ENCODE results near the gene DOCK9. TPM values are rescaled to one million over a fixed set of nuclear protein-coding genes. Genes with fewer than 3 reads are reported as not detected.

Gene DOCK9
- total RNA-seq, 1 experiment from 2014 or later, result 4.5 TPM

DNA sequence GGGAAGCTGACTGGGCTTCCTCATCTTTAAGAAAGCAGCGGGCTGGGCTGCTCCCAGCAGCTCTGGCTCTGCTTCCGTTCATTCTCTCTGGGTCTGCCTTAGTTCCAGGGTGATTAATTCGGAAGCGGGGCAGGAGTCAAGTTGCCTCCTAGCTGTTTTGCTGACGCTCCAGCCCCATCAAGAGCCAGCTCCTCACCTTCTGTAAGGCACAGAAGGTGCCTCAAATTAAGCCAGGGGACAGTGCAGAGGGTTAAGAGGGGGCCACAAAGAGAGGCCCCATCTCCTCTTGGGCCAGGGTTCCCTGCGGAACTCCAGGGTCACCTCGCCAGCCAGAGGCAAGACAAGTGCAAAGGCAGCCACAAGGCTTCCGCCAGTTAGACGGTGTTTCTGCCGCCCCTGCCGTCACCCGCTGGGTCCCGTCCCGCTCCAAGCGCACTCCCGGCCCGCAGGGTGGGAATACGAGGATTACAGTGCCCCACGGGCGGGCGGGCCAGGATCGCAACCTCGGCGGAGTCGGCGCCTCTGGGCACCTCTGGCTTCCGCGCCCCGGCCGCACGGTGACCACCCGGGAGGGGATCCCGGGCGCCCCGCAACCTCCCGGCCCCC lies 225.9 kb downstream of the DOCK9 start:
- DNase-seq (ENCODE audit: low spot score), result peak; percentile 13
- ChIA-PET CTCF (no interaction called here), POLR2A (ENCODE audit: low non-redundant PET) (no interaction called here)
- peaks cover 42% of the 10 kb centered on the region for H3K27me3 ChIP-seq (replicated peaks; ENCODE audit: insufficient read depth, low read depth, low read length, poor library complexity)
- intact Hi-C loops (cut with micrococcal nuclease; ENCODE audit: unreplicated experiment), result no loop called here
- no peaks in the 10 kb centered on the region for H3K36me3 ChIP-seq (ENCODE audit: insufficient read depth, low read length, poor library complexity, severe bottlenecking)
- peak overlapping the region; percentile 32 for H3K4me3 ChIP-seq (ENCODE audit: low read depth, low read length, poor library complexity, severe bottlenecking)
- peak; percentile 88 for TF ChIP-seq EZH2 (IDR thresholded peaks at IDR 0.05; ENCODE audit: borderline replicate concordance, low read depth, low read length, poor library complexity, severe bottlenecking)
- TF ChIP-seq, protein P1, sequence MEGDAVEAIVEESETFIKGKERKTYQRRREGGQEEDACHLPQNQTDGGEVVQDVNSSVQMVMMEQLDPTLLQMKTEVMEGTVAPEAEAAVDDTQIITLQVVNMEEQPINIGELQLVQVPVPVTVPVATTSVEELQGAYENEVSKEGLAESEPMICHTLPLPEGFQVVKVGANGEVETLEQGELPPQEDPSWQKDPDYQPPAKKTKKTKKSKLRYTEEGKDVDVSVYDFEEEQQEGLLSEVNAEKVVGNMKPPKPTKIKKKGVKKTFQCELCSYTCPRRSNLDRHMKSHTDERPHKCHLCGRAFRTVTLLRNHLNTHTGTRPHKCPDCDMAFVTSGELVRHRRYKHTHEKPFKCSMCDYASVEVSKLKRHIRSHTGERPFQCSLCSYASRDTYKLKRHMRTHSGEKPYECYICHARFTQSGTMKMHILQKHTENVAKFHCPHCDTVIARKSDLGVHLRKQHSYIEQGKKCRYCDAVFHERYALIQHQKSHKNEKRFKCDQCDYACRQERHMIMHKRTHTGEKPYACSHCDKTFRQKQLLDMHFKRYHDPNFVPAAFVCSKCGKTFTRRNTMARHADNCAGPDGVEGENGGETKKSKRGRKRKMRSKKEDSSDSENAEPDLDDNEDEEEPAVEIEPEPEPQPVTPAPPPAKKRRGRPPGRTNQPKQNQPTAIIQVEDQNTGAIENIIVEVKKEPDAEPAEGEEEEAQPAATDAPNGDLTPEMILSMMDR (conservative IDR thresholded peaks at IDR 0.05; ENCODE audit: low read depth, low read length), result no peak
- no peak overlapping the region for H3K27ac ChIP-seq (ENCODE audit: low read depth, low read length, poor library complexity, severe bottlenecking)
- no TSS peak for BruUV-seq (replicated peaks)
- H3K4me1 ChIP-seq (ENCODE audit: insufficient read depth, low read length, poor library complexity, severe bottlenecking), result peaks cover 3% of the 10 kb centered on the region
- peaks cover 6% of the 10 kb centered on the region for H3K9me3 ChIP-seq (ENCODE audit: low read depth, low read length, poor library complexity, severe bottlenecking)

DNA sequence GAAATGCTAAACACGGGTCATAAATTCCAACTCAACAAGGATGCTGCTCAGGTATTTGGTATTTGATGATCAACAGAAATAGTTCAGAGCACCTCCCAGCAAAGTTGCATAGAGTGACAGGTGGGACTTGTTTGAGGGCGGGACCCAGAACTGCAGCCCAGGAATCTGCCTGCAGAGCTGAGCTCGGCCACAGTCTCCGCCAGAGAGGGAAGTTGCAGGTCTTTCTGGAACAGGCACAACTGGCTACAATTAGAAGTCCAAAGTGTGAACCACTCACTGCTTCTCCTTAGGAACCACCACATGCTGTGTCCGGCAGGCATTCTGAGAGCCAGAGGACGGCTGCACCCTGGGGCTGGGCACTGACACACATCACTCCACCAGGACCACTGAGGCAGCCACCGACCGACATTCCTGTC lies 226.5 kb downstream of the DOCK9 start:
- CTCF ChIA-PET, result no interaction called here
- H3K4me3 ChIP-seq (ENCODE audit: low read depth, low read length, poor library complexity, severe bottlenecking), result no peak overlapping the region
- no TSS peak for BruUV-seq (replicated peaks)
- TF ChIP-seq, protein P1 (conservative IDR thresholded peaks at IDR 0.05; ENCODE audit: low read depth, low read length), result no peak
- TF ChIP-seq EZH2 (IDR thresholded peaks at IDR 0.05; ENCODE audit: borderline replicate concordance, low read depth, low read length, poor library complexity, severe bottlenecking), result no peak
- peaks cover 42% of the 10 kb centered on the region for H3K27me3 ChIP-seq (replicated peaks; ENCODE audit: insufficient read depth, low read depth, low read length, poor library complexity)
- H3K27ac ChIP-seq (ENCODE audit: low read depth, low read length, poor library complexity, severe bottlenecking), result no peak overlapping the region
- POLR2A ChIA-PET (ENCODE audit: low non-redundant PET), result interaction anchor here (0.7 kb wide), 1 partner anchor 49 kb away, joined by 3 read pairs; no protein-coding TSS in a partner anchor
- DNase-seq (ENCODE audit: low spot score), result peak; percentile 6
- peaks cover 6% of the 10 kb centered on the region for H3K9me3 ChIP-seq (ENCODE audit: low read depth, low read length, poor library complexity, severe bottlenecking)
- no peaks in the 10 kb centered on the region for H3K36me3 ChIP-seq (ENCODE audit: insufficient read depth, low read length, poor library complexity, severe bottlenecking)
- intact Hi-C loops (cut with micrococcal nuclease; ENCODE audit: unreplicated experiment), result no loop called here
- H3K4me1 ChIP-seq (ENCODE audit: insufficient read depth, low read length, poor library complexity, severe bottlenecking), result peaks cover 3% of the 10 kb centered on the region

DNA sequence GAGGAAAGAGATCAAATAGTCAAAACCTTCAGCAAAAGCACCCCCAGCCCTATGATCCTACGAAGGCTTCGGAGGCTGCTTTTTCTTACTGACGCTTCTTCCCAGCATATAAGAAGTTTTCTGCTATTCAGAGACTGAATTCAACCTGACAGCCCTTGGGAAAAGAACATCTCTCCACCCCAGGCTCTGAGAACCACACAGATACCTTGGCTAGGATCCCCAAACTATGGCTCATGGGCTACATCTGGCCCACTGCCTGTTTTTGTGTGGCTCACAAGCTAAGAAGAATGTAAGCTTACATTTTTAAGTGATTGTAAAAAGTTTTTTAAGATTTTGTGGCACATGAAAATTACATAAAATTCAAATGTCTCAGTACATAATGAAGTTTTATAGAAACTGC lies 228.4 kb downstream of the DOCK9 start:
- Histone ChIP-seq H3K4me3 (ENCODE audit: low read depth, low read length, poor library complexity, severe bottlenecking) (no peak overlapping the region), H3K27ac (ENCODE audit: low read depth, low read length, poor library complexity, severe bottlenecking) (no peak overlapping the region), H3K36me3 (ENCODE audit: insufficient read depth, low read length, poor library complexity, severe bottlenecking) (no peaks in the 10 kb centered on the region), H3K9me3 (ENCODE audit: low read depth, low read length, poor library complexity, severe bottlenecking) (peaks cover 6% of the 10 kb centered on the region), H3K27me3 (replicated peaks; ENCODE audit: insufficient read depth, low read depth, low read length, poor library complexity) (peaks cover 42% of the 10 kb centered on the region), H3K4me1 (ENCODE audit: insufficient read depth, low read length, poor library complexity, severe bottlenecking) (peaks cover 3% of the 10 kb centered on the region)
- POLR2A ChIA-PET (ENCODE audit: low non-redundant PET), result no interaction called here
- no TSS peak for BruUV-seq (replicated peaks)
- DNase-seq (ENCODE audit: low spot score), result no peak
- CTCF ChIA-PET, result no interaction called here
- TF ChIP-seq, protein P1 (conservative IDR thresholded peaks at IDR 0.05; ENCODE audit: low read depth, low read length), result no peak
- no peak for TF ChIP-seq EZH2 (IDR thresholded peaks at IDR 0.05; ENCODE audit: borderline replicate concordance, low read depth, low read length, poor library complexity, severe bottlenecking)
- intact Hi-C loops (cut with micrococcal nuclease; ENCODE audit: unreplicated experiment), result no loop called here

All from A673 (cell line).